ENCODE results near the gene SHMT1.
"Not testable (repeated sequence)": the region's sequence is repeated elsewhere in the genome, so short reads cannot be mapped to it uniquely, and the experiment has no call there.

Gene SHMT1

GRCh38 chr17:18363101-18364049 is at the start of gene SHMT1:
Gene SHMT1 (minus strand): TSS chr17:18363550. CDS start chr17:18355981, 7,569 bp downstream.
- TF ChIP-seq CTCF (IDR thresholded peaks at IDR 0.05; ENCODE audit: low read depth, low read length) = no peak
- in situ Hi-C loops (cut with HindIII; ENCODE audit: low sequenced_read_pairs) = no loop called here
- peak within 1 kb of the TSS; percentile 64 for H3K4me3 ChIP-seq (ENCODE audit: low read depth, low read length)
- DNase-seq (ENCODE audit: low read depth, low spot score) = peak; percentile 85

GRCh38 chr17:18412001-18412538 is 48.7 kb upstream of the SHMT1 start:
- H3K4me3 ChIP-seq (ENCODE audit: low read depth, low read length); DNase-seq (ENCODE audit: low read depth, low spot score); in situ Hi-C loops (cut with HindIII; ENCODE audit: low sequenced_read_pairs): not testable (repeated sequence)

GRCh38 chr17:18411377-18411864 is 48.1 kb upstream of the SHMT1 start:
- H3K4me3 ChIP-seq (ENCODE audit: low read depth, low read length) = peak overlapping the region; percentile 54
- peak; percentile 57 for DNase-seq (ENCODE audit: low read depth, low spot score)
- in situ Hi-C loops (cut with HindIII; ENCODE audit: low sequenced_read_pairs) = not testable (repeated sequence)

GRCh38 chr17:18410736-18411135 is 47.4 kb upstream of the SHMT1 start:
- peak; percentile 2 for DNase-seq (ENCODE audit: low read depth, low spot score)
- in situ Hi-C loops (cut with HindIII; ENCODE audit: low sequenced_read_pairs) = not testable (repeated sequence)
- peak overlapping the region; percentile 41 for H3K4me3 ChIP-seq (ENCODE audit: low read depth, low read length)

- in situ Hi-C loops (cut with HindIII; ENCODE audit: low sequenced_read_pairs) = not testable (repeated sequence)
Observed at GRCh38 chr17:18409321-18409720, 46.0 kb upstream of the SHMT1 start.

GRCh38 chr17:18408906-18409305 is 45.6 kb upstream of the SHMT1 start:
- not testable (repeated sequence) for DNase-seq (ENCODE audit: low read depth, low spot score); H3K4me3 ChIP-seq (ENCODE audit: low read depth, low read length)

More at GRCh38 chr17:18409321-18409720, 46.0 kb upstream of the SHMT1 start:
- H3K4me3 ChIP-seq (ENCODE audit: low read depth, low read length); DNase-seq (ENCODE audit: low read depth, low spot score): not testable (repeated sequence)

GRCh38 chr17:18403604-18404003 is 40.3 kb upstream of the SHMT1 start:
- H3K4me3 ChIP-seq (ENCODE audit: low read depth, low read length); DNase-seq (ENCODE audit: low read depth, low spot score); in situ Hi-C loops (cut with HindIII; ENCODE audit: low sequenced_read_pairs): not testable (repeated sequence)

More at GRCh38 chr17:18408906-18409305, 45.6 kb upstream of the SHMT1 start:
- in situ Hi-C loops (cut with HindIII; ENCODE audit: low sequenced_read_pairs) = not testable (repeated sequence)

GRCh38 chr17:18403166-18403565 is 39.8 kb upstream of the SHMT1 start:
- DNase-seq (ENCODE audit: low read depth, low spot score); in situ Hi-C loops (cut with HindIII; ENCODE audit: low sequenced_read_pairs); H3K4me3 ChIP-seq (ENCODE audit: low read depth, low read length): not testable (repeated sequence)

GRCh38 chr17:18401872-18402590 is 38.7 kb upstream of the SHMT1 start:
- DNase-seq (ENCODE audit: low read depth, low spot score); H3K4me3 ChIP-seq (ENCODE audit: low read depth, low read length); in situ Hi-C loops (cut with HindIII; ENCODE audit: low sequenced_read_pairs): not testable (repeated sequence)

GRCh38 chr17:18388728-18389127 is 25.4 kb upstream of the SHMT1 start:
- DNase-seq (ENCODE audit: low read depth, low spot score); H3K4me3 ChIP-seq (ENCODE audit: low read depth, low read length); in situ Hi-C loops (cut with HindIII; ENCODE audit: low sequenced_read_pairs): not testable (repeated sequence)

- in situ Hi-C loops (cut with HindIII; ENCODE audit: low sequenced_read_pairs); DNase-seq (ENCODE audit: low read depth, low spot score); H3K4me3 ChIP-seq (ENCODE audit: low read depth, low read length): not testable (repeated sequence)
Observed at GRCh38 chr17:18388266-18388665, 24.9 kb upstream of the SHMT1 start.

GRCh38 chr17:18387583-18387982 is 24.2 kb upstream of the SHMT1 start:
- DNase-seq (ENCODE audit: low read depth, low spot score); H3K4me3 ChIP-seq (ENCODE audit: low read depth, low read length); in situ Hi-C loops (cut with HindIII; ENCODE audit: low sequenced_read_pairs): not testable (repeated sequence)

GRCh38 chr17:18384271-18384670 is 20.9 kb upstream of the SHMT1 start:
- DNase-seq (ENCODE audit: low read depth, low spot score); H3K4me3 ChIP-seq (ENCODE audit: low read depth, low read length); in situ Hi-C loops (cut with HindIII; ENCODE audit: low sequenced_read_pairs): not testable (repeated sequence)

GRCh38 chr17:18383079-18383481 is 19.7 kb upstream of the SHMT1 start:
- in situ Hi-C loops (cut with HindIII; ENCODE audit: low sequenced_read_pairs); H3K4me3 ChIP-seq (ENCODE audit: low read depth, low read length); DNase-seq (ENCODE audit: low read depth, low spot score): not testable (repeated sequence)
